Stimulated activated CD8-positive, alpha-beta memory T cell treated with anti-CD3 and anti-CD28 coated beads, Interleukin-7, amount 100 ng/mL, for 24 hours (primary cell): ENCODE results near the gene ZNF311.
A peak's percentile ranks its signal among the peaks of the same experiment; 100 is the strongest.
"Not testable (repeated sequence)": the region's sequence is repeated elsewhere in the genome, so short reads cannot be mapped to it uniquely, and the experiment has no call there.

Source experiments
- DNase-seq: peaks from one replicate; pipeline ENCODE4 v3.0.0-alpha.2; 2020; ENCODE audit warnings: low read depth

The ZNF311 gene

GRCh38 chr6:28953585-28954258 lies 51.4 kb downstream of the ZNF311 start:
- no peak for DNase-seq

GRCh38 chr6:28953039-28953584 lies 52.0 kb downstream of the ZNF311 start:
- DNase-seq = peak; percentile 53

DNA sequence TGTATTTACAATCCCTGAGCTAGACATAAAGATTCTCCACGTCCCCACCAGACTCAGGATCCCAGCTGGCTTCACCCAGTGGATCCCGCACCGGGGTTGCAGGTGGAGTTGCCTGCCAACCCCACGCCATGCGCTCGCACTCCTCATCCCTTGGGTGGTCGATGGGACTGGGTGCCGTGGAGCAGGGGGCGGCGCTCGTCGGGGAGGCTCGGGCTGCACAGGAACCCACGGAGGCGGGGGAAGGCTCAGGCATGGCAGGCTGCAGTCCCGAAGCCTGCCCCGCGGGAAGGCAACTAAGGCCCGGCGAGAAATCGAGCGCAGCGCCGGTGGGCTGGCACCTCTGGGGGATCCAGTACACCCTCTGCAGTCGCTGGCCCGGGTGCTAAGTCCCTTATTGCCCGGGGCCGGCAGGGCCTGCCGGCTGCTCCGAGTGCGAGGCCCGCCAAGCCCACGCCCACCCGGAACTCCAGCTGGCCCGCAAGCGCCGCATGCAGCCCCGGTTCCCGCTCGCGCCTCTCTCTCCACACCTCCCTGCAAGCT lies 55.4 kb downstream of the ZNF311 start:
- DNase-seq = not testable (repeated sequence)

DNA sequence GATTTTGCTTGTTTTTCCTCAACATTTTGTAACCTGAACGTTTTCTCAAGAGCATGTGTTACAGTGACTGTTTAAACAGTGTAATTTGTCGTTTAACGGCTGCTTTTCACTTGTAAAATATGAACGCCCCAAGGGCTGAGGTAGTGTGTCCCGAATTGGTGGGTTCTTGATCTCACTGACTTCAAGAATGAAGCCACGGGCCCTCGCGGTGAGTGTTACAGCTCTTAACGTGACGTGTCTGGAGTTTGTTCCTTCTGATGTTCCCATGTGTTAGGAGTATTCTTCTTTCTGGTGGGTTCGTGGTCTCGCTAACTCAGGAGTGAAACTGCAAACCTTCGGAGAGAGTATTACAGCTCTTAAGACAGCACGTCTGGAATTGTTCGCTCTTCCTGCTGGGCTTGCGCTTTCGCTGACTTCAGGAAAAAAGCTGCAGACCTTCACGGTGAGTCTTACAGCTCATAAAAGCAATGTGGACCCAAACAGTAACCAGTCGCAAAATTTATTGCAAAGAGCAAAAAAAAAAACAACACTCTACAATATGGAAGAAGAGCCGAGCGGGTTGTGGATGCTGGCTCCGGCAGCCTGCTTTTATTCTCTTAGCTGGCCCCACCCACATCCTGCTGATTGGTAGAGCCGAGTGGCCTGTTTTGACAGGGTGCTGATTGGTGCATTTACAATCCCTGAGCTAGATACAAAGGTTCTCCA lies 56.2 kb downstream of the ZNF311 start:
- no peak for DNase-seq

DNA sequence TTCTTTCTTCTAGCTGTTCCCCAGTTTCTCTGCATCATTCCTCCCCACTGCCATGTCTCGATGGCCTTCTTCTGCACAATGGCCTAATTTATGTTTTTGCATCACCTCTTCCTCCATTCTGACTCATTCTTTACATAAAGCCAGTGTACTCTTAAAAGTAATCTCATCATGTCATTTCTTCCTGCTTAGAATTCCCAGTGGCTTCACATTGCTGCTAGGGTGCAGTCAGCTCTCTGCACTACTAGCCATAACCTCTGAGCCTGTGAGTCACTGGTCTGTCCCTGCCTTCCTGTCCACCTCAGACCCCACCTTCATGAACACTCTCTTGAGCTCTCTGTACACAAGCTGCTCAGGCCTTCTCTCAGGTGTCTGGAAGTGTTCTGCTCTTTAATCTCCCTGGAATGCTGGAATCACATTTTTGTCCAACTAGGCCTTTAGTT lies 57.3 kb downstream of the ZNF311 start:
- no peak for DNase-seq

GRCh38 chr6:28947067-28947765 lies 57.9 kb downstream of the ZNF311 start:
- DNase-seq = no peak

GRCh38 chr6:28945349-28945748 lies 59.8 kb downstream of the ZNF311 start:
- DNase-seq = no peak
